ENCODE measurements around the gene YY1.
"Not testable (repeated sequence)": the region's sequence is repeated elsewhere in the genome, so short reads cannot be mapped to it uniquely, and the experiment has no call there.

YY1 gene

DNA sequence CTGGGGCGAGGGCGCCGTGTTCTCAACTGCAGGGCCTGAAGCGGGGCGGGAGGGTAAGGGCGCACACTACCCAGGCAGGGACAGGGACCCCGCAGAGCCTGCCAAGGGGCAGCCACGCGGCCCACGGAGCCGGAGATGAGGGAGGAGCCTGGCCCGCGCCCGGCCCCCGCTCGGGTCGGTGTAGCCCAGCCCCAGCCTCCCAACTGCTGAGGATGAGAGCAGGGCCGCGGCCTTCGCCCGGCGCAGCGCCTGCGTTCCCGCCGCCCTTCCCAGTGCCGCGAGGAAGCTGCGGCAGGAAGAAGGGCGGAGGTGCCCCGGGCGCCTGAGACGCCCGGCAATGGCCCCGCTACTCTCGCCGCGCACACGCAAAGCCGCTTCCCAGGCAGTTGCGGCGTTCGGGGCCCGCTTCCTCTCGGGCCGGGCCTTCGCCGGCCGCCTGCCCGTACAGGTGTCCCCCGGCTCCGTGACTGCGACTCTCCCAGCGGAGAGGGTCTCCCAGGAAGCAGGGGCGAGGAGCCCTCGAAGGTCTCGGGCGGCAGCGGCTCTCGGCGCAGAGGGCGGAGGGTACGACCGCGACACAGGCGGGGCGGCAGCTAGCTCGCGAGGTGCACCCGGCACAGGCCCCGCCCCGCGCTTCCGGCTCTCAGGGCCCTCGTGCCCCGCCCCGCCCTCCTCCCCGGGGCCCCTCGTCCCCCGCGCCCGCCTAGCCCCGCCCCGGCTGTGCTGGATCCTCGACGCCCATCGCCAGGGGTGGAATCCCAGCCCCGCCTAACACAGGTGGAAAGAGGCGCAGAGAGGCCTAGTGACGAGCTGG lies 24.8 kb upstream of the YY1 start:
- DNase-seq: peak; percentile 91

DNA sequence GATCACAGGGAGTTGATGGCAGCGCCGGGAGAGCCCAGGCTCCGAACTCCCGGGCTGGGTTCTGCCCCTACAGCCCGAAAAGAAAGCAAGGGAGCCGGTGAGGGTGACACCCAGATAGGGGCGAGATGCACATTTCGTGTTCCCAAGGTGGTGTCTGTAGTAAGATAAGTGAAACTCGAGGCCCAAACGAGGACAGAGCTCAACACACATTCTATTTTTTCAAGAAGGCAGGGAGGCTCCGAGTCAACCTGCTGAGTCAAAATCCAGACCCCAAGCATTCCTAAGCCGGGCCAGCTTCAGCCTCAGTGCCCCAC lies 24.2 kb upstream of the YY1 start:
- DNase-seq: no peak

DNA sequence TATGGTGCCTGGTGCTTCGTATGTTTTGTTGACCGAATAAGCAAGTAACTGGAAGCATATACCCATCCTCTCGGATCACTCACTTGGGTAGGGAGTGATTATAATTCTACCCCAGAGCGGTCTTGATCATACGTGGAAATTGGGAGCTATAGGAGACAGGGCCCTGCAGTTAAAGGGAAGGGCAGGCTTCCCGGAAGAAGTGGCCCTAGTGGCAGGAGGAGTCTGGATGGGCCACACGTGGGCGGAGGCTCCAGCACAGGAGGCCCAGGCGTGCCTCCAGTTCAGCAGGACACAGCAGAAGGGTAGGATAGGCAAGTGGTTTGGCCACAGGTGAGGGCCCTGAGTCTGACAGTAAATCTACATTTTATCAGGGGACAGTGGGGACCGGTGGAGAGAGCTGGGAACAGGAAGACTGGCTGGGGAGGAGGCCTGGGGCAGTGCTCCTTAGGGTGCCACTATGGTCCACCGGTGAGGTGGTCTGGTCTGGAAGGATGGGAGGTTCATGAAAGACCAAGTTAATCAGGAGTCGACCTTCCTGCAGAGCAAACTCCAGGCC lies 23.5 kb upstream of the YY1 start:
- no peak for DNase-seq

DNA sequence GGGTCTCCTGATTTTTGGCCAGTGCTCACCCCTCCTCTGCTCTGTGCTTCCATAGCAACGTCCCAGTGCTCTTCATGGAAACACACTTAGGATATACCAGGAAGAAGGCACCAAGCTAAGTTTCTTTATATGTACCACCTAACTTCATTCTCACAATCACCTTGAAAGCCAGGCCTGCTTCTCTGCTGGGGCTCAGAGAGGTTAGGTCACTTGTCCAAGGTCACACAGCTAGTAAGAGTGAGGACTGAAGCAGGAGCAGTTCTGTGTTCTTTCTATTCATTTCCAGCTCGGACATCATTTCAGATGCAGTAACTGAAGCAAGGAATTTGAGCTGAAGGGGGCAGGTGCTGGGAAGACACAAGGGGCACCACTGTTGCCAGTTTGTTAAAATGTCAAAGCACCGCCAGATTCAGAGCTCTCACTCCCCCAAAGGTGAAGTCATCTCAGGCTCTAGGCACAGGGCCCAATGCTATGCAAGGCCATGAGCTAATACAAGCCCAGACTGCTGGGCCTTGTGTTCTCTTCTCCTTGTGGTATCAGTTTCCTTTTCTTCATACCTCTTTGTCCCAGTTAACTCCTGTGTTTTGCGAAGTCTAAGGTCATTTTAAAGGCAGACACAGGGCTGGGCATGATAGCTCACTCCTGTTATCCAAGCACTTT lies 19.7 kb upstream of the YY1 start:
- no peak for DNase-seq

DNA sequence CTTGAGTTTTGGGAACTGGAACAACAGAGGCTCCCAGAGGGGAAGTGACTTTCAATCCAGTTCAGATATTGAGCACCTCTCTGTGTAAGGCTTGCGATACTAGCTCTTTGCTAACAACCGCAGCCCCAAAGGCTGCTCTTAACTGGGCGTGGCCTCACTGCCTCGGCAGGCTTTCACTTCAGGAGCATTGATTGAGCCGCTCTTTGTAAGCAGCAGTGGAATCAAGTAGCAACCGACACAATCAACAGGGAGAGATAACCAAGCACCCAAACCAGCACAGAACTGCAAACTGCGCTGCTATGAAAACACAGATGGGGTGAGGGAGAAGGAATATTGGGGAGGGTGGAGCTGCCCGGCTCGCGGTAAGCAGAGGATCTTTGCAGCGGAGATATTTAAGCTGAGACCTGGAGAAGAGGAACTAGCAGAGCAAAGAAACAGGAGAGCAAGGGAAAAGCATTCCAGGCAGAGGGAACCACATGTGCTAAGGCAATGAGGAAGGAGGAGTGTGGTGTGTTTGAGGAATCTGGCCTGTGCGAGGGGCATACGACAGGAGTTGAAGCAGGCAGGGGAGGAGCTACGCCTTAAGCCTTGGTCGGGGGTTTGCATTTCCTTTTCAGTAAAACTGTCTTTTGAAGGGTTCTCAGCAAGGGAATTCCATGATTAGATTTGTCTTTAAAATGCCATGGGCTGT lies 17.3 kb upstream of the YY1 start:
- DNase-seq: peak; percentile 81

DNA sequence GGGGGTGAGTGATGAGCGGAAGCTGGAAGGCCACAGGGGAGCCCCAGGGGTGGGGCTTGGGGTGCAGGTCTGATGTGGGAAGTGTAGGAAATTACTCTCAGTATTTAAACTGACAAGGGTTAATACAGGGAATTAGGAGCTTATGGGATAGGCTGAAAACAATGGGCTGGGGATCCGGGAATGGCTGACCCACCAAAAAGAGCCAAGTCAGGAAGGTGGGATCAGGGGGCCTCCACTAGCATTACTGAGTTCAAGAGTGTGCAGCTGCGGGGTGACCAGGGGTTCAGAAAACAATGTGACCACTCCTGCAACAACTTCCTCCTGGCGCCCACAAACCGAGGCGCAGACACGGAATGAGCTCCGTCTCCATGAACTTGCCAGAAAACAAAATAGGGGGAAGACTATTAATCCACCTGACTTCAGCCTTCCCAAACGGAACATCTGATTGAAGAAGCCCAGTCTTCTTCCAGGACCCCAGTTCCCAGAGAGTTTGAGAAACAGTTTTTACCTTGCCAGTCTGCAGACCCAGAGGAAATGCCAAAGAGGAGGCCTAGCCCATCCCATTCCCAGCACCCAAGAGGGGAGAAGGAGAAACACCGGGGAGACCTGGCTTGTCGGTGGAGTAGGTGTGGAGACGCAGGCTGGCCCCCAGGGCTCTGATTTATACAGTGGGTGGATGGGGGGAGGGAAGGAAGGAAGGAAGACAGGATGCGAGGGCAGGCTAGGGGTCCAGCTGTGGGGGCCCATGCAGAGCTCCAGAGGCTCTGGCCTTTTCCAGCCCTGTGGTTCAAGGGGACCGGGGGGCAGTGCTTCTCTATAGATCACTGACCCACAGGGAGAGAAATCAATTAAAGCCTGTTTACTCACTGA lies 16.5 kb upstream of the YY1 start:
- DNase-seq: no peak

GRCh38 chr14:100223332-100224201 lies 15.4 kb upstream of the YY1 start:
- DNase-seq: no peak

GRCh38 chr14:100224229-100224866 lies 14.6 kb upstream of the YY1 start:
- DNase-seq: no peak

- DNase-seq: no peak
Measured at GRCh38 chr14:100225169-100225568, 13.8 kb upstream of the YY1 start.

- no peak for DNase-seq
Measured at GRCh38 chr14:100230361-100230760, 8.6 kb upstream of the YY1 start.

GRCh38 chr14:100234511-100234910 lies 4.4 kb upstream of the YY1 start:
- DNase-seq: no peak

- not testable (repeated sequence) for DNase-seq
Measured at GRCh38 chr14:100236271-100236818, 2.6 kb upstream of the YY1 start.

DNA sequence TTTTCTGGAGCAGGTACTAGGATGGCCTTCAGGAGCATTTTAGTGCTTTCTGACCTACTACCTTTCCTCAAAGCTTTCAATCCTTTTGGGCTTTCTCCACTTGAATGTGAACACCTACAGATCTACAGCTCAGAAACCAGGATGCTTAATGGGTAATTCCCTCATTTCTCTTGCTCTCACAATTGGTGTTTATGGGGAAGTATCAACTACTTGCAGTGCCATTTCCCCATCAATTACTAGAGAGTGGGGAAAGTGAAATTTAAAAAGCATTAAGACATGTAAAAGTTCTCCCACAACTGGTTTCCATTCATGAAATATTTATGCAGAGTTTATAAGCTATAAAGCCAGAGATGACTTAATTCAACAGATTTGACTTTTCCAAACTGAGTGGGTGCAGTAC lies 2.1 kb upstream of the YY1 start:
- DNase-seq: no peak

DNA sequence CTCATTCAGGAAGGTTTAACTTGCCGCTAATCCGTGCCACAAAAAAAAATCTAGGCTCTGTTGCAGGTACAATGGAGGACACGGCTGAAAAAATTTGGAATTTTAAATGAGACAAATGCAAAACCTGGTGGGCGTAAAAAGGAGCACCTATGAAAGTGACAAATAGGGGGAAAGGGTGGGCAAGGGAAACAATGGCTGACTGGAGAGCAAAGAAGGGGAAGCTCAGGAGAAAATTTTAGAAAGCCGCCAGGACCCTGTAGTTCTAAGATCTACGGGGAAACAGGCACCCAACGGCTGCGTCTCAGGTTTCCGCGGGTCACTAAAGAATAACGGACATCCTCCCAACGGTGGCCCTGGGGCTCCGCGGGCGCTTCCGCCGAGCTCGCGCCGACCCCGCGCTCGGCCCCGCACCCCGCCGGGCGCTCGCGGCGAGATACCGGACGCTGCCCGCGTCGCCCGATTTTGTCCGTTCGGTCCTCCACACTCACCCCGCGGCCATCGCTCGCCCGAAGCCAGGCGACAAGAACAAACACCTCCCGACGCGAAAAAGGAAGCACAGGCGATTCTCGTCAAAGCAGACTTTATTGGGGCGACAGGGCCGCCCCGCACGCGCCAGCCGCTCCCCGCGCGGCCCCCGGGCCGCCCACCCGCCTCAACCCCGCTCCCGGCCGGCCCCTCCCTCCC lies 1.1 kb upstream of the YY1 start:
- DNase-seq: peak; percentile 70

GRCh38 chr14:100239211-100239839 lies 381 bp downstream of the YY1 start:
- no peak for DNase-seq

GRCh38 chr14:100239840-100240667 lies 1.1 kb downstream of the YY1 start:
- peak; percentile 85 for DNase-seq

- DNase-seq: no peak
Measured at GRCh38 chr14:100240668-100241032, 1.7 kb downstream of the YY1 start.

- no peak for DNase-seq
Measured at GRCh38 chr14:100241279-100241678, 2.3 kb downstream of the YY1 start.

DNA sequence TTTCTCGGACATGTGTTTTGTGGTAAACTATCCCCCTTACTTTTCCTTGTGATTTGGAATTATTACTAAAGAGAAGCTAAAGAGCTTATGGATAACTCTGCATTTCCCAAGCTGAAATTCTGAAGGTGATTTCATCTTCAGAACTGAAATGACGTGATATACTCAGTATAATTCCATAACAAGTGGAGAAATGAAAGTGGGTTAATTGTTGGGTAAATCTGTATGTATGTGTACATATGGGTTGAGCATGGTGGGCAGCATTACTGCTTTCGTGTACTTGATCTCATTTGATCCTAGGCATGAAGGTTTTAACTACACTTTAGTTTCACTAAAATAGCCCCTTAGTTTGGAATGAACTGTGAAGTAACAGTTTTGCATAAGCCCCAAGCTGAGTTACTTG lies 4.1 kb downstream of the YY1 start:
- no peak for DNase-seq

All from activated CD4-positive, alpha-beta T cell treated with anti-CD3 and anti-CD28 coated beads, Interleukin-2, amount 50 U/mL, for 16 hours (primary cell).